Measurements from ENCODE around the gene NANP.
"Not testable (repeated sequence)": the region's sequence is repeated elsewhere in the genome, so short reads cannot be mapped to it uniquely, and the experiment has no call there.

NANP gene

GRCh38 chr20:25592135-25592852, 31.5 kb downstream of the NANP start:
- no peak for TF ChIP-seq CTCF (IDR thresholded peaks at IDR 0.05; ENCODE audit: control extremely low read depth, extremely low read depth, low read depth, missing control alignments)
- CTCF ChIA-PET = no interaction called here
- POLR2A ChIA-PET = no interaction called here
- no peak for DNase-seq (ENCODE audit: extremely low spot score)

GRCh38 chr20:25590778-25591177, 33.0 kb downstream of the NANP start:
- CTCF ChIA-PET; DNase-seq (ENCODE audit: extremely low spot score); POLR2A ChIA-PET: not testable (repeated sequence)

- DNase-seq (ENCODE audit: extremely low spot score) = no peak
- no peak for TF ChIP-seq CTCF (IDR thresholded peaks at IDR 0.05; ENCODE audit: control extremely low read depth, extremely low read depth, low read depth, missing control alignments)
- ChIA-PET CTCF (interaction anchor here (1.3 kb wide), 1 partner anchor 8 kb away, joined by 4 read pairs; no protein-coding TSS in a partner anchor), POLR2A (no interaction called here)
These were observed 35.3 kb downstream of the NANP start for GRCh38 chr20:25588491-25588890.

- ChIA-PET POLR2A (no interaction called here), CTCF (no interaction called here)
- TF ChIP-seq CTCF (IDR thresholded peaks at IDR 0.05; ENCODE audit: control extremely low read depth, extremely low read depth, low read depth, missing control alignments) = no peak
- DNase-seq (ENCODE audit: extremely low spot score) = no peak
These were observed 36.3 kb downstream of the NANP start for GRCh38 chr20:25587536-25587935.

GRCh38 chr20:25586877-25587276, 36.9 kb downstream of the NANP start:
- CTCF ChIA-PET = no interaction called here
- POLR2A ChIA-PET = no interaction called here
- no peak for TF ChIP-seq CTCF (IDR thresholded peaks at IDR 0.05; ENCODE audit: control extremely low read depth, extremely low read depth, low read depth, missing control alignments)
- DNase-seq (ENCODE audit: extremely low spot score) = no peak

GRCh38 chr20:25584905-25585704, 38.7 kb downstream of the NANP start, which contains the start of gene NINL:
NINL (minus strand) TSS chr20:25585531; CDS start chr20:25526587, 58,944 bp downstream.
- ChIA-PET CTCF (no interaction called here), POLR2A (no interaction called here)
- no peak for TF ChIP-seq CTCF (IDR thresholded peaks at IDR 0.05; ENCODE audit: control extremely low read depth, extremely low read depth, low read depth, missing control alignments)
- DNase-seq (ENCODE audit: extremely low spot score) = peak; percentile 45

GRCh38 chr20:25583607-25584006, 40.2 kb downstream of the NANP start:
- POLR2A ChIA-PET; DNase-seq (ENCODE audit: extremely low spot score); CTCF ChIA-PET: not testable (repeated sequence)
